ENCODE measurements around the gene UCK2. TPM values are rescaled to one million over a fixed set of nuclear protein-coding genes. Genes with fewer than 3 reads are reported as not detected.

UCK2 gene
- total RNA-seq, 6 experiments from 2014 or later = 42.5 to 60.0 (median 52.1) TPM

DNA sequence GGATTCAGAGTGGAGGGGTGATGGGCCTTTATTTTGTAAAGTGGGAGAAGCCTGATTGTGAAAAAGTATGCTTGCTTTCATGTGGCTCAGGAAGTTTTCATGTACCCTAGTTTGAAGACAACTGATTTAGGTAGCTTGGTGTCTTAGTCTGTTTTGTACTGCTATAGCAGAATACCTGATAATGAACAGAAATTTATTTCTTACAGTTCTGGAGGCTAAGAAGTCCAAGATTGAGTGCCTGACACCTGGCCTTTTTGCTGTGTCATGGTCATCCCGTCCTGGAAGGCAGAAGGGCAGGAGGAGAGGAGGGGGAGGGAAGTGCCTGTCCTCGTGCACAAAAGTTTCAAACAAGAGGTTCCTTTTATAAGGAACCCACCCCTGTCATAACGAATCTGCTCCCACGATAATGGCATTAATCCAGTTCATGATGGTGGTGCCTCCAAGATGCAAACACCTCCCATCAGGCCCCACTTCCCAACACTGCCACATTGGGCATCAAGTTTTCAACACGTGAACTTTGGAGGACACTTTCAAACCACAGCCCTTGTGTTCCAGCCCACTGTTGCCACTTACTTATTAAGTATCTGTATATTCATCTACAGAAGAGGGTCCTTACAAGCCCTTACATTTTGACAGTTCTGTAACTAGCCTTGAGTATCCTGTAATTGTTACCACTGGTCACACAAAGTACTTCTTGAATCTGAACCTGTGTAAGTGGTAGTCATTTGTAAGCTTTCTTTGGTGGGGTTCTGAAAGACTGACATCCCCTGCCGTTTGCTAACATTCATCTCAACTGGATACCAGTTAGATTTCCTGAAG is 9.5 kb downstream of the UCK2 start:
- no peak for TF ChIP-seq CTCF (IDR thresholded peaks at IDR 0.05)
- H3K27me3 Mint-ChIP-seq (ENCODE audit: insufficient read depth) = peaks cover 2% of the 10 kb centered on the region; the same call in 1 of the 2 replicates
- H3K4me3 Mint-ChIP-seq = no peak overlapping the region
- DNase-seq = no peak
- H3K36me3 Mint-ChIP-seq (ENCODE audit: low read depth) = peaks cover 10% of the 10 kb centered on the region
- peak overlapping the region; percentile 27; the same call in 1 of the 2 replicates for H3K27ac Mint-ChIP-seq
- H3K4me1 Mint-ChIP-seq (ENCODE audit: low read depth) = peaks cover 60% of the 10 kb centered on the region
- H3K9me3 Mint-ChIP-seq = no peaks in the 10 kb centered on the region

DNA sequence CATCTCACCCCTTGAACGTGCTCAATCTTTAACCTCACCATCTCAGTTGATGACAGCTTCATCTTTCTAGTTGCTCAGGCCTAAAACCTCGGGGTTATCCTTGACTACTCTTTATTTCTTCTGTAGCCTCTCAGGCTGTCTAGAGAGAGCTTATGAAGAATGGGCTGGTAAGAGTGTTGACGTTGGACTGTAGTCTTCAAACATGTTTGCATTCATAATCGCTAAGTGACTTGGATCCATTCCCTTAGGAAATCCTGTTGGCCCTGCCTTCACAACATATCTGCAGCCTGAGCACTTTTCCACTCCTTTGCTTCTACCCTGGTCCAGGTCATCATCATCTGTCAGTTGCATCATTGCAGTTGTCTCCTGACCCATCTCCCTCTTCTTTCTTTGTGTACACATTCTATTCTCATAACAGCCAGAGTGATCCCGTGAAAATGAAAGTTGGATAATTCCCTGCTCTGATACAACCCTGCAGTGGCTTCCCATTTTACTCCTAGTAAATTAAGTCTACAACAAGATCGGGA is 10.5 kb downstream of the UCK2 start:
- H3K4me3 Mint-ChIP-seq = no peak overlapping the region
- H3K27me3 Mint-ChIP-seq (ENCODE audit: insufficient read depth) = peaks cover 2% of the 10 kb centered on the region; the same call in 1 of the 2 replicates
- H3K4me1 Mint-ChIP-seq (ENCODE audit: low read depth) = peaks cover 60% of the 10 kb centered on the region
- H3K9me3 Mint-ChIP-seq = no peaks in the 10 kb centered on the region
- TF ChIP-seq CTCF (IDR thresholded peaks at IDR 0.05) = no peak
- H3K36me3 Mint-ChIP-seq (ENCODE audit: low read depth) = peaks cover 6% of the 10 kb centered on the region
- no peak overlapping the region for H3K27ac Mint-ChIP-seq
- DNase-seq = no peak

DNA sequence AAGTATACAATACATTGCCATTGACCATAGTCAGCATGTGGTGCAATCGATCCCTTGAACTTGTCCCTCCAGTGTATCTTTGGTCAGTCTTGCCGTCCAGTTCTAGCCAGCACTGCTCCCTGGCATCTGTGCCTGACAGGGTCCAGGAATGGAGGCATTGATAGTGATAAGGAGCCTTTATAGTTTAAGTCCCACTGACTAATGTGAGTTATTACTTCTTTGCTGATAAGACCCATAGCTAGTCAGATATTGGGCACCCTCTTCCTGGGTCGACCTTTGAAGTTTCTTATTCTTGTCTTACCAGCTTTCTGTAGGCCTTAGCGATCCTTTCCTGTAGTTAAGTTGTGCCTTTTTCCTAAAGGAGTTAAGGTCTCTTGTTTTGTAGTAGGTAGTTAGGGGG is 13.0 kb downstream of the UCK2 start:
- DNase-seq = no peak
- Mint-ChIP-seq H3K4me3 (no peak overlapping the region), H3K36me3 (ENCODE audit: low read depth) (peaks cover 10% of the 10 kb centered on the region; the same call in 1 of the 2 replicates), H3K4me1 (ENCODE audit: low read depth) (peaks cover 58% of the 10 kb centered on the region), H3K27me3 (ENCODE audit: insufficient read depth) (peaks cover 2% of the 10 kb centered on the region; the same call in 1 of the 2 replicates), H3K9me3 (no peaks in the 10 kb centered on the region), H3K27ac (no peak overlapping the region)
- no peak for TF ChIP-seq CTCF (IDR thresholded peaks at IDR 0.05)

GRCh38 chr1:165841582-165842017 is 14.2 kb downstream of the UCK2 start:
- Mint-ChIP-seq H3K27me3 (ENCODE audit: insufficient read depth) (0 out of 2 replicates have a peak, but pooled peaks cover 2% of the 10 kb centered on the region), H3K4me1 (ENCODE audit: low read depth) (peaks cover 58% of the 10 kb centered on the region), H3K4me3 (no peak overlapping the region), H3K27ac (peak overlapping the region; percentile 84), H3K36me3 (ENCODE audit: low read depth) (peaks cover 10% of the 10 kb centered on the region; the same call in 1 of the 2 replicates), H3K9me3 (no peaks in the 10 kb centered on the region)
- DNase-seq = peak; percentile 17
- TF ChIP-seq CTCF (IDR thresholded peaks at IDR 0.05) = no peak

GRCh38 chr1:165842023-165842670 is 14.7 kb downstream of the UCK2 start:
- no peaks in the 10 kb centered on the region for H3K9me3 Mint-ChIP-seq
- DNase-seq = no peak
- H3K4me1 Mint-ChIP-seq (ENCODE audit: low read depth) = peaks cover 56% of the 10 kb centered on the region
- peaks cover 10% of the 10 kb centered on the region; the same call in 1 of the 2 replicates for H3K36me3 Mint-ChIP-seq (ENCODE audit: low read depth)
- peak overlapping the region; percentile 84 for H3K27ac Mint-ChIP-seq
- peak overlapping the region; percentile 70 for H3K4me3 Mint-ChIP-seq
- TF ChIP-seq CTCF (IDR thresholded peaks at IDR 0.05) = no peak
- 0 out of 2 replicates have a peak, but pooled peaks cover 2% of the 10 kb centered on the region for H3K27me3 Mint-ChIP-seq (ENCODE audit: insufficient read depth)

All from HFFc6 (cell line).